ENCODE measurements around the gene ESPNL. TPM values are rescaled to one million over a fixed set of nuclear protein-coding genes. Genes with fewer than 3 reads are reported as not detected.

The ESPNL gene
- polyA plus RNA-seq, 1 donor (not counting 4 experiments of a cell fraction or from before 2014, with no cell fraction given): 0.16 TPM

DNA sequence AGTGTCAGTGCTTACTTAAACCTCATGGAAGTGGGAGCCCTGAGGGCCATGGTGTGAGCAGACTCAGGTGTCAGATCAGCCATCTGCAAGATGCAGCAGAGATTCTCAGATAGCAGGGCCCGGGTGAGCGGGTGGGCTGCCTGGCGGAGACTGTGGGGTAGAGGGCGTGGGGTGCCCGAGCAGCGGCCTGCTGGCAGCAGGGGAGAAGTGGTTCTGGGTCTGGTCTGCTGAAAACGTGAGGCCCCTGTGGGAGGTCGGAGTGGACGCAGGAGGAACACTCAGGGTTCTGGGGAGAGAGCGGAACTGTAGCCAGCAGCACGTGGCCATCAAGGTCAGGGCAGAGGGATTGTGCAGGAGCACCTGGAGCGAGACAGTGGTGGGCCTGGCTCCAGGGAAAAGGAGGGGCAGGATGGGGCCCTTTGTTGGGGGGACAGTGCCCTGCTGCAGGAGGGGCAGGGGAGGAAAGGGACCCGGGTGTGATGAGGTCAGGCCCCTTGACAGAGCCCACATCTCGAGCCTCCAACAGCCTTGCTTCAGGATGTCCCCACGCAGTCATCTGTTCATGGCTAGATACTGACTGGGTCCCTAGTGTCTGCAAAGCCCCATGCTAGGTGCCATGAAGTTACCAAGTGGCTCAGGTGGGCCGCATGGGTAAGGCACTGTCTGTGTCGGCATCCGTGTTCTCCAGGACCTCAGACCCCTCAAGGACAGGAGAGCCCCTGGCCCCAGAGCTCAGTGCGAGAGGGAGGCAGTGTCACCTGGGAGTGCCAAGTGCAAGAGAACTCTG lies 2.7 kb upstream of the ESPNL start:
- dilution Hi-C loops (cut with MboI; ENCODE audit: extremely low pct_ligation_motif_present, low sequenced_read_pairs): no loop called here
- Histone ChIP-seq H3K9ac (ENCODE audit: control insufficient read depth, extremely low read depth, insufficient read depth, low read length) (no peak overlapping the region), H3K27ac (ENCODE audit: control insufficient read depth, insufficient read depth, low read length) (no peak overlapping the region), H3K4me2 (ENCODE audit: control insufficient read depth, extremely low read depth, insufficient read depth, low read depth, low read length) (no peak overlapping the region), H3K9me1 (ENCODE audit: control insufficient read depth, extremely low read depth, insufficient read depth, low read length) (no peaks in the 10 kb centered on the region), H3K4me1 (ENCODE audit: control insufficient read depth, extremely low read depth, insufficient read depth, low read length) (peaks cover 8% of the 10 kb centered on the region), H4K20me1 (ENCODE audit: control insufficient read depth, extremely low read depth, insufficient read depth, low read length) (no peaks in the 10 kb centered on the region), H2AFZ (ENCODE audit: control insufficient read depth, low read length) (no peak overlapping the region), H3K36me3 (ENCODE audit: control insufficient read depth in 2 of 2, extremely low read depth in 1 of 2, insufficient read depth in 2 of 2, low read length in 2 of 2) (no peaks in the 10 kb centered on the region), H3K27me3 (ENCODE audit: control insufficient read depth, extremely low read depth, insufficient read depth, low read length) (no peaks in the 10 kb centered on the region), H3K9me3 (ENCODE audit: control insufficient read depth, low read depth, low read length) (no peaks in the 10 kb centered on the region), H3K79me2 (ENCODE audit: control insufficient read depth, insufficient read depth, low read length) (no peaks in the 10 kb centered on the region), H3K4me3 (ENCODE audit: control insufficient read depth in 2 of 3, extremely low read depth in 1 of 3, insufficient read depth in 2 of 3, low read depth in 1 of 3, low read length in 3 of 3) (no peak overlapping the region)
- TF ChIP-seq, protein P1, sequence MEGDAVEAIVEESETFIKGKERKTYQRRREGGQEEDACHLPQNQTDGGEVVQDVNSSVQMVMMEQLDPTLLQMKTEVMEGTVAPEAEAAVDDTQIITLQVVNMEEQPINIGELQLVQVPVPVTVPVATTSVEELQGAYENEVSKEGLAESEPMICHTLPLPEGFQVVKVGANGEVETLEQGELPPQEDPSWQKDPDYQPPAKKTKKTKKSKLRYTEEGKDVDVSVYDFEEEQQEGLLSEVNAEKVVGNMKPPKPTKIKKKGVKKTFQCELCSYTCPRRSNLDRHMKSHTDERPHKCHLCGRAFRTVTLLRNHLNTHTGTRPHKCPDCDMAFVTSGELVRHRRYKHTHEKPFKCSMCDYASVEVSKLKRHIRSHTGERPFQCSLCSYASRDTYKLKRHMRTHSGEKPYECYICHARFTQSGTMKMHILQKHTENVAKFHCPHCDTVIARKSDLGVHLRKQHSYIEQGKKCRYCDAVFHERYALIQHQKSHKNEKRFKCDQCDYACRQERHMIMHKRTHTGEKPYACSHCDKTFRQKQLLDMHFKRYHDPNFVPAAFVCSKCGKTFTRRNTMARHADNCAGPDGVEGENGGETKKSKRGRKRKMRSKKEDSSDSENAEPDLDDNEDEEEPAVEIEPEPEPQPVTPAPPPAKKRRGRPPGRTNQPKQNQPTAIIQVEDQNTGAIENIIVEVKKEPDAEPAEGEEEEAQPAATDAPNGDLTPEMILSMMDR (optimal IDR thresholded peaks at IDR 0.05 in 1 of 3, IDR thresholded peaks at IDR 0.05 in 1 of 3, conservative IDR thresholded peaks at IDR 0.05 in 1 of 3; ENCODE audit: extremely low read depth in 1 of 3, insufficient read depth in 2 of 3, low read length in 3 of 3): no peak
- TF ChIP-seq EZH2 (IDR thresholded peaks at IDR 0.05; ENCODE audit: low read length): no peak
- DNase-seq (ENCODE audit: low read depth, low spot score): no peak
- no peak for FAIRE-seq

DNA sequence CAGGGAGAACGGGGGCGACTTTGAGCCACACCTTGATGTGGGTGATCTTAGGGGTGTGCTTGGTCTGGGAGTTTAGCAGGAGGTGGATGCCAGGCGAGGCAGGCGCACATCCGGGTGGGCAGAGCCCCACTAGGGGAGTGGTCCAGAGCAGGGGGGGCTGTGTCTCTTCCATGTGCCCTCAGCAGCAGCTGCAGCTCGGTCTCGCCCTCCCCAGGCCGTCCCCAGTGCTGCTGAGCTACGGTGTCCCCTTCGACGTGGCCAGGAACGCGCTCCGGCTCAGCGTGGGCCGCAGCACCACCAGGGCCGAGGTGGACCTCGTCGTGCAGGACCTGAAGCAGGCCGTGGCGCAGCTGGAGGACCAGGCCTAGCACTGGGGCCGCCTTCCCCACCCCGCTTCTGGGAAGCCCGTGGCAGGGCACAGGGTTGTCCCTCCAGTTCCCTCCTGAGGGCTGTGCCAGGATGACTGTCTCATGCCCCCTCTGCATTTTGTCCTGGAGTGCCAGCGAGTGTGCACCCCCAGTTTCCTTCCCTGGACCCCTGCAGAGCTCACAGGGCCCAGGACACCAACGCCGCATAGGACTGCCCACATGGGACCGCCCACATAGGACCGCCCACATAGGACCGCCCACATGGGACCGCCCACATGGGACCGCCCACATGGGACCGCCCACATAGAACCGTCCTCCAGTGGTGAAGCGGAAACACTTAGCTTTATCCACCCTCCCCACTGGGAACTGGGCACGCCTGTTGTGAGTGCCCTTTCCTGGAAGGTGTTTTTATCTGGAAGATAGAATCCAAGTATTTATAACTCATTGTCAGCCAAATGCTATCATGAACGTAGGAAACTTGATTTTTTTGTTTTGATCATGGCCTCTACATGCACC lies 1.9 kb upstream of the ESPNL start:
- DNase-seq (ENCODE audit: low read depth, low spot score): peak; percentile 54
- peak; percentile 90 for FAIRE-seq
- H3K9me1 ChIP-seq (ENCODE audit: control insufficient read depth, extremely low read depth, insufficient read depth, low read length): no peaks in the 10 kb centered on the region
- no peaks in the 10 kb centered on the region for H3K27me3 ChIP-seq (ENCODE audit: control insufficient read depth, extremely low read depth, insufficient read depth, low read length)
- H4K20me1 ChIP-seq (ENCODE audit: control insufficient read depth, extremely low read depth, insufficient read depth, low read length): no peaks in the 10 kb centered on the region
- H3K4me3 ChIP-seq (ENCODE audit: control insufficient read depth in 2 of 3, extremely low read depth in 1 of 3, insufficient read depth in 2 of 3, low read depth in 1 of 3, low read length in 3 of 3): no peak overlapping the region
- H3K9me3 ChIP-seq (ENCODE audit: control insufficient read depth, low read depth, low read length): no peaks in the 10 kb centered on the region
- peaks cover 8% of the 10 kb centered on the region for H3K4me1 ChIP-seq (ENCODE audit: control insufficient read depth, extremely low read depth, insufficient read depth, low read length)
- no peak overlapping the region for H3K9ac ChIP-seq (ENCODE audit: control insufficient read depth, extremely low read depth, insufficient read depth, low read length)
- no peaks in the 10 kb centered on the region for H3K36me3 ChIP-seq (ENCODE audit: control insufficient read depth in 2 of 2, extremely low read depth in 1 of 2, insufficient read depth in 2 of 2, low read length in 2 of 2)
- peak overlapping the region; percentile 33 for H2AFZ ChIP-seq (ENCODE audit: control insufficient read depth, low read length)
- no peaks in the 10 kb centered on the region for H3K79me2 ChIP-seq (ENCODE audit: control insufficient read depth, insufficient read depth, low read length)
- H3K4me2 ChIP-seq (ENCODE audit: control insufficient read depth, extremely low read depth, insufficient read depth, low read depth, low read length): peak overlapping the region; percentile 32
- TF ChIP-seq EZH2 (IDR thresholded peaks at IDR 0.05; ENCODE audit: low read length): no peak
- no peak overlapping the region for H3K27ac ChIP-seq (ENCODE audit: control insufficient read depth, insufficient read depth, low read length)
- dilution Hi-C loops (cut with MboI; ENCODE audit: extremely low pct_ligation_motif_present, low sequenced_read_pairs): no loop called here
